HG02571 (cell line): ENCODE data around the gene GDPD1.
"Not testable (repeated sequence)": the region's sequence is repeated elsewhere in the genome, so short reads cannot be mapped to it uniquely, and the experiment has no call there.

Source experiments
- ATAC-seq: cut with Tn5 transposase; IDR thresholded peaks from one replicate; pipeline ENCODE4 v1.9.1; 2021; ENCODE audit warnings: mild to moderate bottlenecking, moderate library complexity; ENCODE audit not compliant: unreplicated experiment

Gene GDPD1

GRCh38 chr17:59238906-59239305 is 18.6 kb downstream of the GDPD1 start:
- no peak for ATAC-seq

GRCh38 chr17:59244081-59244480 is 23.8 kb downstream of the GDPD1 start:
- ATAC-seq: no peak

GRCh38 chr17:59254742-59255141 is 34.4 kb downstream of the GDPD1 start:
- ATAC-seq: no peak

GRCh38 chr17:59257101-59257500 is 36.8 kb downstream of the GDPD1 start:
- no peak for ATAC-seq

- ATAC-seq: no peak
Measured at GRCh38 chr17:59260722-59261121, 40.4 kb downstream of the GDPD1 start.

GRCh38 chr17:59266745-59267144 is 46.4 kb downstream of the GDPD1 start:
- ATAC-seq: no peak

- ATAC-seq: no peak
Measured at GRCh38 chr17:59267776-59268175, 47.5 kb downstream of the GDPD1 start.

GRCh38 chr17:59275618-59276017 is 55.3 kb downstream of the GDPD1 start:
- ATAC-seq: no peak

GRCh38 chr17:59277031-59277430 is 56.7 kb downstream of the GDPD1 start:
- peak; percentile 63 for ATAC-seq

- ATAC-seq: no peak
Measured at GRCh38 chr17:59278406-59278805, 58.1 kb downstream of the GDPD1 start.

- no peak for ATAC-seq
Measured at GRCh38 chr17:59284317-59284716, 64.0 kb downstream of the GDPD1 start.

GRCh38 chr17:59287452-59287851 is 67.1 kb downstream of the GDPD1 start:
- no peak for ATAC-seq

- ATAC-seq: no peak
Measured at GRCh38 chr17:59287891-59288290, 67.6 kb downstream of the GDPD1 start.

GRCh38 chr17:59289981-59290301 is 69.6 kb downstream of the GDPD1 start:
- ATAC-seq: no peak

GRCh38 chr17:59290302-59290998 is 70.1 kb downstream of the GDPD1 start:
- not testable (repeated sequence) for ATAC-seq

- ATAC-seq: no peak
Measured at GRCh38 chr17:59292174-59292523, 71.8 kb downstream of the GDPD1 start.

- no peak for ATAC-seq
Measured at GRCh38 chr17:59296190-59296589, 75.9 kb downstream of the GDPD1 start.

GRCh38 chr17:59298521-59298920 is 78.2 kb downstream of the GDPD1 start:
- ATAC-seq: no peak

GRCh38 chr17:59299400-59300092 is 79.2 kb downstream of the GDPD1 start:
- no peak for ATAC-seq

GRCh38 chr17:59300941-59301340 is 80.6 kb downstream of the GDPD1 start:
- ATAC-seq: no peak

- no peak for ATAC-seq
Measured at GRCh38 chr17:59304811-59305210, 84.5 kb downstream of the GDPD1 start.

GRCh38 chr17:59310263-59310920 is 90.1 kb downstream of the GDPD1 start:
- ATAC-seq: no peak
